ENCODE results near the gene PON2.

PON2 gene

GRCh38 chr7:95433952-95434556, 774 bp downstream of the PON2 start:
- ChIA-PET CTCF (interaction anchor here (0.6 kb wide), 1 partner anchor 405 kb away, joined by 5 read pairs; no protein-coding TSS in a partner anchor), POLR2A (interaction anchor here (1.7 to 2.0 kb wide), 2 partner anchors 10 to 32 kb away, joined by 5 to 8 read pairs; no protein-coding TSS in a partner anchor)
- DNase-seq (ENCODE audit: extremely low spot score), result no peak
- TF ChIP-seq L3MBTL2 (conservative IDR thresholded peaks at IDR 0.05) (no peak), FOXM1 (IDR thresholded peaks at IDR 0.05; ENCODE audit: borderline replicate concordance) (no peak), FOXA1 (IDR thresholded peaks at IDR 0.05) (no peak), ELF4 (IDR thresholded peaks at IDR 0.05) (no peak), ZNF384 (IDR thresholded peaks at IDR 0.05) (no peak), LEF1 (IDR thresholded peaks at IDR 0.05; ENCODE audit: borderline replicate concordance) (no peak), HDGF (IDR thresholded peaks at IDR 0.05; ENCODE audit: borderline replicate concordance) (no peak), CTBP1 (IDR thresholded peaks at IDR 0.05; ENCODE audit: borderline replicate concordance) (no peak), PKNOX1 (IDR thresholded peaks at IDR 0.05) (no peak), TARDBP (IDR thresholded peaks at IDR 0.05) (no peak), ARNT (IDR thresholded peaks at IDR 0.05) (no peak)

GRCh38 chr7:95433129-95433528, 1.7 kb downstream of the PON2 start:
- ChIA-PET CTCF (no interaction called here), POLR2A (no interaction called here)
- no peak for TF ChIP-seq HDGF (IDR thresholded peaks at IDR 0.05; ENCODE audit: borderline replicate concordance)
- TF ChIP-seq CTBP1 (IDR thresholded peaks at IDR 0.05; ENCODE audit: borderline replicate concordance), result no peak
- TF ChIP-seq ELF4 (IDR thresholded peaks at IDR 0.05), result no peak
- TF ChIP-seq BHLHE40 (IDR thresholded peaks at IDR 0.05; ENCODE audit: borderline replicate concordance), result no peak
- TF ChIP-seq PKNOX1 (IDR thresholded peaks at IDR 0.05), result no peak
- no peak for TF ChIP-seq NFRKB (IDR thresholded peaks at IDR 0.05)
- no peak for TF ChIP-seq SP1 (IDR thresholded peaks at IDR 0.05)
- no peak for TF ChIP-seq ARNT (IDR thresholded peaks at IDR 0.05)
- TF ChIP-seq FOXK2 (IDR thresholded peaks at IDR 0.05), result no peak
- no peak for TF ChIP-seq SUZ12 (IDR thresholded peaks at IDR 0.05)
- TF ChIP-seq LEF1 (IDR thresholded peaks at IDR 0.05; ENCODE audit: borderline replicate concordance), result no peak
- no peak for TF ChIP-seq FOXA1 (IDR thresholded peaks at IDR 0.05)
- TF ChIP-seq FOXM1 (IDR thresholded peaks at IDR 0.05; ENCODE audit: borderline replicate concordance), result no peak
- DNase-seq (ENCODE audit: extremely low spot score), result no peak

- no peak for DNase-seq (ENCODE audit: extremely low spot score)
- TF ChIP-seq BHLHE40 (IDR thresholded peaks at IDR 0.05; ENCODE audit: borderline replicate concordance) (no peak), NFRKB (IDR thresholded peaks at IDR 0.05) (no peak), HDGF (IDR thresholded peaks at IDR 0.05; ENCODE audit: borderline replicate concordance) (no peak), FOXA1 (IDR thresholded peaks at IDR 0.05) (no peak), SUZ12 (IDR thresholded peaks at IDR 0.05) (no peak), FOXM1 (IDR thresholded peaks at IDR 0.05; ENCODE audit: borderline replicate concordance) (no peak), LEF1 (IDR thresholded peaks at IDR 0.05; ENCODE audit: borderline replicate concordance) (no peak), ELF4 (IDR thresholded peaks at IDR 0.05) (no peak), TARDBP (IDR thresholded peaks at IDR 0.05) (no peak), PKNOX1 (IDR thresholded peaks at IDR 0.05) (no peak)
- ChIA-PET CTCF (no interaction called here), POLR2A (no interaction called here)
Observed at GRCh38 chr7:95432606-95433005, 2.2 kb downstream of the PON2 start.

GRCh38 chr7:95430864-95431263, 4.0 kb downstream of the PON2 start:
- ChIA-PET POLR2A (no interaction called here), CTCF (no interaction called here)
- TF ChIP-seq SP1 (IDR thresholded peaks at IDR 0.05) (no peak), CTBP1 (IDR thresholded peaks at IDR 0.05; ENCODE audit: borderline replicate concordance) (no peak), SUZ12 (IDR thresholded peaks at IDR 0.05) (no peak), NFRKB (IDR thresholded peaks at IDR 0.05) (no peak), ZNF384 (IDR thresholded peaks at IDR 0.05) (no peak), PKNOX1 (IDR thresholded peaks at IDR 0.05) (no peak), ARNT (IDR thresholded peaks at IDR 0.05) (no peak), LEF1 (IDR thresholded peaks at IDR 0.05; ENCODE audit: borderline replicate concordance) (no peak)
- no peak for DNase-seq (ENCODE audit: extremely low spot score)

GRCh38 chr7:95429241-95429990, 5.4 kb downstream of the PON2 start:
- no peak for DNase-seq (ENCODE audit: extremely low spot score)
- ChIA-PET CTCF (no interaction called here), POLR2A (no interaction called here)
- TF ChIP-seq ELF4 (IDR thresholded peaks at IDR 0.05) (no peak), ARNT (IDR thresholded peaks at IDR 0.05) (no peak), L3MBTL2 (conservative IDR thresholded peaks at IDR 0.05) (no peak), CTBP1 (IDR thresholded peaks at IDR 0.05; ENCODE audit: borderline replicate concordance) (no peak), TARDBP (IDR thresholded peaks at IDR 0.05) (no peak), SUZ12 (IDR thresholded peaks at IDR 0.05) (no peak), LEF1 (IDR thresholded peaks at IDR 0.05; ENCODE audit: borderline replicate concordance) (no peak), SP1 (IDR thresholded peaks at IDR 0.05) (no peak), NFRKB (IDR thresholded peaks at IDR 0.05) (no peak), HDGF (IDR thresholded peaks at IDR 0.05; ENCODE audit: borderline replicate concordance) (no peak), FOXM1 (IDR thresholded peaks at IDR 0.05; ENCODE audit: borderline replicate concordance) (no peak), ZNF384 (IDR thresholded peaks at IDR 0.05) (no peak), FOXA1 (IDR thresholded peaks at IDR 0.05) (no peak), FOXK2 (IDR thresholded peaks at IDR 0.05) (no peak), PKNOX1 (IDR thresholded peaks at IDR 0.05) (no peak), BHLHE40 (IDR thresholded peaks at IDR 0.05; ENCODE audit: borderline replicate concordance) (no peak)

All from HEK293T (cell line).